ENCODE data around the gene SRSF8. TPM values are rescaled to one million over a fixed set of nuclear protein-coding genes. Genes with fewer than 3 reads are reported as not detected.
A peak's percentile ranks its signal among the peaks of the same experiment; 100 is the strongest.

The SRSF8 gene
- total and polyA plus RNA-seq, 2 donors from 2014 or later: 45.6 to 64.2 TPM

DNA sequence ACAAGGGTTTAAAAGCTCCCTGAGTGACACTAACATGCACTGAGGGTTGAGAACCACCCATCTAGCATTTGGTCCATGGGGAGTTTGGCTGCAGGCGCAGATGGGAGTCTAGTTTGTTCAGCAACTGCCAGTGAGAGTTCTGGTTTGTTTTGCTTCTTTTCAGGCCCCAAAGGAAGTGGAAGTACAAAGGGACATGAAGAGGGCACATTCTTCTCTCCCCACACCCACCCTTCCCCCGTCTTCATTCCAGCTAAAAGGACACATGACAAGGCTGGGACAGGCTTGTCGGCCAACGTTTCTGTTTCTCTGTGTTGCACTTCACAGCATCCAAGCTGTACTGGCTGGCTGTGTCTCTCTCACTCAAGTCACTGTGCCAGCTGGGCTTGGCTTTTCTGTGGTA, 14.7 kb downstream of the SRSF8 start:
- intact Hi-C loops (cut with DNase I): no loop called here
- peak overlapping the region; percentile 74 to 75 for H3K27ac ChIP-seq (ENCODE audit: low read depth in 2 of 2, low read length in 2 of 2)
- no peak overlapping the region for H3K9ac ChIP-seq (ENCODE audit: low read length in 3 of 3)
- no peaks in the 10 kb centered on the region for H3K27me3 ChIP-seq (ENCODE audit: control insufficient read depth, insufficient read depth, low read length)
- FAIRE-seq: no peak
- H3K9me3 ChIP-seq (ENCODE audit: control insufficient read depth in 2 of 3, insufficient read depth in 1 of 3, low read length in 3 of 3): no peaks in the 10 kb centered on the region
- peaks cover 0 to 13% (median 11%) of the 10 kb centered on the region in 3 donors for H3K4me1 ChIP-seq (ENCODE audit: control insufficient read depth in 2 of 3, insufficient read depth in 2 of 3, low read depth in 1 of 3, low read length in 3 of 3)
- no peak overlapping the region for H3K4me3 ChIP-seq (ENCODE audit: low read length in 3 of 3)
- TF ChIP-seq, protein P1, sequence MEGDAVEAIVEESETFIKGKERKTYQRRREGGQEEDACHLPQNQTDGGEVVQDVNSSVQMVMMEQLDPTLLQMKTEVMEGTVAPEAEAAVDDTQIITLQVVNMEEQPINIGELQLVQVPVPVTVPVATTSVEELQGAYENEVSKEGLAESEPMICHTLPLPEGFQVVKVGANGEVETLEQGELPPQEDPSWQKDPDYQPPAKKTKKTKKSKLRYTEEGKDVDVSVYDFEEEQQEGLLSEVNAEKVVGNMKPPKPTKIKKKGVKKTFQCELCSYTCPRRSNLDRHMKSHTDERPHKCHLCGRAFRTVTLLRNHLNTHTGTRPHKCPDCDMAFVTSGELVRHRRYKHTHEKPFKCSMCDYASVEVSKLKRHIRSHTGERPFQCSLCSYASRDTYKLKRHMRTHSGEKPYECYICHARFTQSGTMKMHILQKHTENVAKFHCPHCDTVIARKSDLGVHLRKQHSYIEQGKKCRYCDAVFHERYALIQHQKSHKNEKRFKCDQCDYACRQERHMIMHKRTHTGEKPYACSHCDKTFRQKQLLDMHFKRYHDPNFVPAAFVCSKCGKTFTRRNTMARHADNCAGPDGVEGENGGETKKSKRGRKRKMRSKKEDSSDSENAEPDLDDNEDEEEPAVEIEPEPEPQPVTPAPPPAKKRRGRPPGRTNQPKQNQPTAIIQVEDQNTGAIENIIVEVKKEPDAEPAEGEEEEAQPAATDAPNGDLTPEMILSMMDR (IDR thresholded peaks at IDR 0.05; ENCODE audit: borderline replicate concordance, extremely low read depth, insufficient read depth): no peak
- H3K36me3 ChIP-seq (ENCODE audit: control insufficient read depth in 2 of 3, insufficient read depth in 3 of 3, low read length in 3 of 3): no peaks in the 10 kb centered on the region
- peak in 4 of 5 donors; percentile 24 to 85 (median 58) for DNase-seq

DNA sequence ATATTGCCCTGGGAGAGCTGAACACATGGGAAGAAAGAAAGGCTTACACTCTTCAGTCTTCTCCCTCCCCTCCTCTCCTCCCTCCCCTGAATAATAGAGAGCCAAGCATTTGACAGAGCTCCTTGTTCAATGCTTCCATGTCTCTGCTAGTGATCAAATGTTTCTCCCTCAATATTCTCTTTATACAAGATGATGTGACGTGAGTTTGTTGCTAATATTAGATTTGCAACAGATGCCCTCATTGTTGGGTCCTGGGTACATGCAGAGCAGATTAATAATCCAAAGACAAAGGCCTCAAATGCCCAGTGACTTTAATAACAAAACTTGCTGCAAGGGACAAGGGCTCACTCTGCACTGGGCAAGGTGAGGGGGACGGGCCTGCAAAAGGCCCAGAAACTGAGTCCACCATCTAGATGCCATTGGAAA, 15.9 kb downstream of the SRSF8 start:
- no peaks in the 10 kb centered on the region for H3K9me3 ChIP-seq (ENCODE audit: control insufficient read depth in 2 of 3, insufficient read depth in 1 of 3, low read length in 3 of 3)
- FAIRE-seq (no peak), DNase-seq (no peak)
- no peaks in the 10 kb centered on the region for H3K27me3 ChIP-seq (ENCODE audit: control insufficient read depth, insufficient read depth, low read length)
- H3K9ac ChIP-seq (ENCODE audit: low read length in 3 of 3): no peak overlapping the region
- H3K27ac ChIP-seq (ENCODE audit: low read depth in 2 of 2, low read length in 2 of 2): no peak overlapping the region
- H3K4me1 ChIP-seq (ENCODE audit: control insufficient read depth in 2 of 3, insufficient read depth in 2 of 3, low read depth in 1 of 3, low read length in 3 of 3): peaks cover 0 to 11% (median 9%) of the 10 kb centered on the region in 3 donors
- intact Hi-C loops (cut with DNase I): no loop called here
- TF ChIP-seq, protein P1 (IDR thresholded peaks at IDR 0.05; ENCODE audit: borderline replicate concordance, extremely low read depth, insufficient read depth): no peak
- no peaks in the 10 kb centered on the region for H3K36me3 ChIP-seq (ENCODE audit: control insufficient read depth in 2 of 3, insufficient read depth in 3 of 3, low read length in 3 of 3)
- H3K4me3 ChIP-seq (ENCODE audit: low read length in 3 of 3): no peak overlapping the region

DNA sequence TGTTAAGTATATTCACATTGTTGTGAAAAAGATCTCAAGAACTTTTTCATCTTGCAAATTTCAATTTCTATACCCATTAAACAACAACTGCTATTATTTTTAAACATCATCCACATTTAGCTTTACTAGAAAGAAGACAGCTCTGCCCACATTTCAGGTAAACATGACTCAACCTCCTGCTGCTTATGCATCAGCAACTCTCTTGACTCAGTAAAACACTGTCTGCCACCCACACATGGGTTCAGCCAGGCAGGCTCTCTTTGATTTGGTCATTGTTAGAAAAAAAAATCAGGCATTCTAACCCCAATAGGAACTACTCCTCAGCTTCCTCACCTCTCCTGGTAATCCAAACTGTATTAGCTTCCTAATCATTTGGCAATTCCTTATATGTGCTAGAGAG, 17.8 kb downstream of the SRSF8 start:
- Histone ChIP-seq H3K4me3 (ENCODE audit: low read length in 3 of 3) (no peak overlapping the region), H3K4me1 (ENCODE audit: control insufficient read depth in 2 of 3, insufficient read depth in 2 of 3, low read depth in 1 of 3, low read length in 3 of 3) (peaks cover 0 to 11% (median 9%) of the 10 kb centered on the region in 3 donors), H3K36me3 (ENCODE audit: control insufficient read depth in 2 of 3, insufficient read depth in 3 of 3, low read length in 3 of 3) (no peaks in the 10 kb centered on the region), H3K9me3 (ENCODE audit: control insufficient read depth in 2 of 3, insufficient read depth in 1 of 3, low read length in 3 of 3) (no peaks in the 10 kb centered on the region), H3K27ac (ENCODE audit: low read depth in 2 of 2, low read length in 2 of 2) (peak overlapping the region; percentile 49 to 68), H3K9ac (ENCODE audit: low read length in 3 of 3) (no peak overlapping the region), H3K27me3 (ENCODE audit: control insufficient read depth, insufficient read depth, low read length) (no peaks in the 10 kb centered on the region)
- FAIRE-seq: no peak
- TF ChIP-seq, protein P1 (IDR thresholded peaks at IDR 0.05; ENCODE audit: borderline replicate concordance, extremely low read depth, insufficient read depth): no peak
- no peak for DNase-seq
- intact Hi-C loops (cut with DNase I): no loop called here

Measured in kidney (tissue), 14 donors.